ENCODE data around the gene CPNE9. TPM values are rescaled to one million over a fixed set of nuclear protein-coding genes. Genes with fewer than 3 reads are reported as not detected.

Gene CPNE9
- total and polyA plus RNA-seq, 2 of the 13 experiments (the other 11 are each of a cell fraction or from before 2014, with no cell fraction given): 0.20 TPM; not detected in 1

GRCh38 chr3:9673752-9674151 lies 29.9 kb upstream of the CPNE9 start:
- FAIRE-seq: no peak
- Histone ChIP-seq H3K9ac (ENCODE audit: insufficient read depth, low read depth, low read length) (no peak overlapping the region), H3K79me2 (ENCODE audit: insufficient read depth, low read length) (no peaks in the 10 kb centered on the region), H2AFZ (ENCODE audit: low read length) (no peak overlapping the region), H3K27me3 (ENCODE audit: control insufficient read depth in 1 of 2, insufficient read depth in 2 of 2, low read length in 2 of 2) (no peaks in the 10 kb centered on the region), H3K9me3 (ENCODE audit: low read length) (no peaks in the 10 kb centered on the region), H4K20me1 (ENCODE audit: insufficient read depth, low read length) (no peaks in the 10 kb centered on the region), H3K4me3 (replicated peaks in 1 of 3; ENCODE audit: insufficient read depth in 1 of 3, low read depth in 2 of 3, low read length in 3 of 3) (no peak overlapping the region), H3K4me1 (ENCODE audit: insufficient read depth, low read length) (no peaks in the 10 kb centered on the region), H3K27ac (ENCODE audit: extremely low read length, insufficient read depth, low read length) (no peak overlapping the region), H3K36me3 (replicated peaks in 1 of 2; ENCODE audit: control insufficient read depth in 1 of 2, insufficient read depth in 2 of 2, low read length in 2 of 2) (peaks cover 41 to 81% of the 10 kb centered on the region in 2 experiments), H3K4me2 (ENCODE audit: low read depth, low read length) (no peak overlapping the region)
- CTCF ChIA-PET (ENCODE audit: low intra/inter-chr PET ratio, low total read pairs): no interaction called here
- no peak for ATAC-seq
- WGBS (ENCODE audit: low lambda C conversion rate): 100% methylated on average over 2 of the region's 2 CpGs
- TF ChIP-seq CREB1 (IDR thresholded peaks at IDR 0.05) (peak; percentile 79), CREB1 (CRISPR knock-in tag; IDR thresholded peaks at IDR 0.05) (no peak), SPEN (CRISPR knock-in tag; IDR thresholded peaks at IDR 0.05; ENCODE audit: low read depth) (no peak), SIN3B (IDR thresholded peaks at IDR 0.05; ENCODE audit: low read length) (no peak), ZC3H13 (CRISPR knock-in tag; IDR thresholded peaks at IDR 0.05) (no peak), POGZ (CRISPR knock-in tag; IDR thresholded peaks at IDR 0.05) (no peak)
- intact Hi-C loops (cut with micrococcal nuclease; ENCODE audit: unreplicated experiment): no loop called here
- POLR2A ChIA-PET: no interaction called here
- no TSS peak for BruUV-seq (replicated peaks)
- in situ Hi-C loops (cut with HindIII; ENCODE audit: extremely low pct_ligation_motif_present, low pct_unique_long_range_greater_than_20kb): no loop called here
- DNase-seq (ENCODE audit: low spot score): no peak

GRCh38 chr3:9675736-9676290 lies 27.8 kb upstream of the CPNE9 start:
- BruUV-seq (replicated peaks): no TSS peak

More at GRCh38 chr3:9675736-9676290, 27.8 kb upstream of the CPNE9 start:
- intact Hi-C loops (cut with micrococcal nuclease; ENCODE audit: unreplicated experiment) (no loop called here), in situ Hi-C loops (cut with HindIII; ENCODE audit: extremely low pct_ligation_motif_present, low pct_unique_long_range_greater_than_20kb) (no loop called here)
- Histone ChIP-seq H3K27me3 (ENCODE audit: control insufficient read depth in 1 of 2, insufficient read depth in 2 of 2, low read length in 2 of 2) (no peaks in the 10 kb centered on the region), H3K4me2 (ENCODE audit: low read depth, low read length) (no peak overlapping the region), H2AFZ (ENCODE audit: low read length) (no peak overlapping the region), H3K36me3 (replicated peaks in 1 of 2; ENCODE audit: control insufficient read depth in 1 of 2, insufficient read depth in 2 of 2, low read length in 2 of 2) (peaks cover 36 to 81% of the 10 kb centered on the region in 2 experiments), H3K27ac (ENCODE audit: extremely low read length, insufficient read depth, low read length) (no peak overlapping the region), H3K79me2 (ENCODE audit: insufficient read depth, low read length) (no peaks in the 10 kb centered on the region), H3K4me3 (replicated peaks in 1 of 3; ENCODE audit: insufficient read depth in 1 of 3, low read depth in 2 of 3, low read length in 3 of 3) (no peak overlapping the region), H4K20me1 (ENCODE audit: insufficient read depth, low read length) (no peaks in the 10 kb centered on the region), H3K9me3 (ENCODE audit: low read length) (no peaks in the 10 kb centered on the region), H3K9ac (ENCODE audit: insufficient read depth, low read depth, low read length) (no peak overlapping the region), H3K4me1 (ENCODE audit: insufficient read depth, low read length) (peaks cover 3% of the 10 kb centered on the region)
- 93% methylated on average over 5 of the region's 5 CpGs for WGBS (ENCODE audit: low lambda C conversion rate)
- TF ChIP-seq ZNF24 (IDR thresholded peaks at IDR 0.05): no peak
- TF ChIP-seq NCOA1 (CRISPR knock-in tag; IDR thresholded peaks at IDR 0.05): no peak
- no peak for TF ChIP-seq TBL1XR1 (IDR thresholded peaks at IDR 0.05; ENCODE audit: borderline replicate concordance, low read length, partially characterized antibody)
- TF ChIP-seq SRSF9 (IDR thresholded peaks at IDR 0.05; ENCODE audit: borderline replicate concordance, insufficient read depth, low read depth, low read length, poor library complexity, severe bottlenecking): no peak
- ChIA-PET CTCF (ENCODE audit: low intra/inter-chr PET ratio, low total read pairs) (no interaction called here), POLR2A (no interaction called here)
- no peak for ATAC-seq
- DNase-seq (ENCODE audit: low spot score): no peak
- FAIRE-seq: no peak

Data from HepG2 (cell line).